ENCODE data around the gene IL1R1.

DNA sequence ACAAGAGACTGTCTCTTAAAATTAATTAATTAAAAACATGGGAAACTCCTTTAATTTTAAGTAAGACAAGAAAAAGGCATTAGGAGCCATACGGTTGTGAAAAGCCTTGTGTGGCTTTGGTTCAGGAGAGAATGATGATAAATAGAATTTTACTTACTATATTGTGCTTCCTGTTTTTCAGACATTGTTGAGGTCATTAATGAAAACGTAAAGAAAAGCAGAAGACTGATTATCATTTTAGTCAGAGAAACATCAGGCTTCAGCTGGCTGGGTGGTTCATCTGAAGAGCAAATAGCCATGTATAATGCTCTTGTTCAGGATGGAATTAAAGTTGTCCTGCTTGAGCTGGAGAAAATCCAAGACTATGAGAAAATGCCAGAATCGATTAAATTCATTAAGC is 33.6 kb downstream of the IL1R1 start:
- no peak for TF ChIP-seq POLR2A (IDR thresholded peaks at IDR 0.05)
- no peak for TF ChIP-seq CTCF (IDR thresholded peaks at IDR 0.05)
